Fibroblast of mammary gland (primary cell): ENCODE measurements around the gene TEX26.

Experiments used
- DNase-seq: peaks from one replicate; pipeline ENCODE4 v3.0.0-alpha.2; 2010; ENCODE audit warnings: low read depth
- H3K4me3 ChIP-seq: 2 replicates; pipeline ENCODE4 v1.5.1; 2011; ENCODE audit warnings: low read depth, mild to moderate bottlenecking, low read length, moderate library complexity; ENCODE audit not compliant: control insufficient read depth
- TF ChIP-seq, protein P1 (sequence below): conservative IDR thresholded peaks from 2 replicates; pipeline ENCODE4 v1.5.1; 2011; ENCODE audit warnings: low read depth, low read length, inconsistent platforms; ENCODE audit not compliant: control insufficient read depth, insufficient read depth

Gene TEX26

GRCh38 chr13:30957258-30957943 lies 24.9 kb downstream of the TEX26 start:
- no peak for DNase-seq
- TF ChIP-seq, protein P1, sequence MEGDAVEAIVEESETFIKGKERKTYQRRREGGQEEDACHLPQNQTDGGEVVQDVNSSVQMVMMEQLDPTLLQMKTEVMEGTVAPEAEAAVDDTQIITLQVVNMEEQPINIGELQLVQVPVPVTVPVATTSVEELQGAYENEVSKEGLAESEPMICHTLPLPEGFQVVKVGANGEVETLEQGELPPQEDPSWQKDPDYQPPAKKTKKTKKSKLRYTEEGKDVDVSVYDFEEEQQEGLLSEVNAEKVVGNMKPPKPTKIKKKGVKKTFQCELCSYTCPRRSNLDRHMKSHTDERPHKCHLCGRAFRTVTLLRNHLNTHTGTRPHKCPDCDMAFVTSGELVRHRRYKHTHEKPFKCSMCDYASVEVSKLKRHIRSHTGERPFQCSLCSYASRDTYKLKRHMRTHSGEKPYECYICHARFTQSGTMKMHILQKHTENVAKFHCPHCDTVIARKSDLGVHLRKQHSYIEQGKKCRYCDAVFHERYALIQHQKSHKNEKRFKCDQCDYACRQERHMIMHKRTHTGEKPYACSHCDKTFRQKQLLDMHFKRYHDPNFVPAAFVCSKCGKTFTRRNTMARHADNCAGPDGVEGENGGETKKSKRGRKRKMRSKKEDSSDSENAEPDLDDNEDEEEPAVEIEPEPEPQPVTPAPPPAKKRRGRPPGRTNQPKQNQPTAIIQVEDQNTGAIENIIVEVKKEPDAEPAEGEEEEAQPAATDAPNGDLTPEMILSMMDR, result no peak
- H3K4me3 ChIP-seq, result no peak overlapping the region

- no peak for DNase-seq
- no peak overlapping the region for H3K4me3 ChIP-seq
- TF ChIP-seq, protein P1, result no peak
Measured at GRCh38 chr13:30959678-30960077, 27.2 kb downstream of the TEX26 start.

GRCh38 chr13:30963791-30964190 lies 31.3 kb downstream of the TEX26 start:
- DNase-seq, result peak; percentile 40
- TF ChIP-seq, protein P1, result no peak
- H3K4me3 ChIP-seq, result no peak overlapping the region

DNA sequence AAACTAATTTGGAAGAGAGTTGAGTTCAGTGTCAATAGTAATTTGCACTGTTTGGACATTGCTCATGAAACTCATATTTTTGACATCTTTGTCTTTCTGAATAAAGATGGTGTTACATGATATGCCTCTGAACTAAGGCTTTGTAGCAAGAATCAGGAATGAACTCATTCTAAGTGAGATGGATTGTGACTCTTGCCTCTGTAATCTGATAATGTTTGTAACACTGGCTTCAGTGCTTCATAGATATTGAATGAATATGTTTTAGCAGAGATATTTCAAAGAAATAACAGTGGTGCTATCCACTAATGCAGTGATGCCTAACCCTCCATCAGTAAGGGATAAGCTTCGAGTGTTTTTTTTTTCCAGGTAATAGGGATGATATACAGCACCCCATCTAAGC lies 32.9 kb downstream of the TEX26 start:
- DNase-seq, result no peak
- no peak overlapping the region for H3K4me3 ChIP-seq
- TF ChIP-seq, protein P1, result no peak

GRCh38 chr13:30966101-30966500 lies 33.6 kb downstream of the TEX26 start:
- no peak overlapping the region for H3K4me3 ChIP-seq
- TF ChIP-seq, protein P1, result no peak
- DNase-seq, result no peak

GRCh38 chr13:30968846-30969245 lies 36.4 kb downstream of the TEX26 start:
- H3K4me3 ChIP-seq, result no peak overlapping the region
- peak; percentile 37 for DNase-seq
- TF ChIP-seq, protein P1, result no peak
